SK-N-MC (cell line): ENCODE results near the gene KIFBP.
"Not testable (repeated sequence)": the region's sequence is repeated elsewhere in the genome, so short reads cannot be mapped to it uniquely, and the experiment has no call there.

Source experiments
- DNase-seq: peaks from one replicate; pipeline ENCODE4 v3.0.0-alpha.2; 2011; ENCODE audit warnings: low read depth, low spot score
- H3K27ac ChIP-seq: fragments of 200-600 bp; sonication (generic); 2 replicates; pipeline ENCODE4 v1.5.1; 2016; ENCODE audit warnings: mixed run types
- H3K36me3 ChIP-seq: fragments of 200-600 bp; sonication (generic); 2 replicates; pipeline ENCODE4 v1.6.1; 2017; ENCODE audit warnings: antibody characterized with exemption, low read length, mixed read lengths; ENCODE audit not compliant: insufficient read depth
- H3K4me3 ChIP-seq: fragments of 200-600 bp; sonication (generic); 2 replicates; pipeline ENCODE4 v1.5.1; 2016
- H3K9ac ChIP-seq: fragments of 200-600 bp; sonication (generic); 2 replicates; pipeline ENCODE4 v1.8.0; 2017; ENCODE audit warnings: mixed run types, mixed read lengths; ENCODE audit not compliant: insufficient read length
- H3K9me3 ChIP-seq: fragments of 200-600 bp; sonication (generic); 2 replicates; pipeline ENCODE4 v1.6.1; 2017; ENCODE audit warnings: low read depth, mild to moderate bottlenecking, antibody characterized with exemption, low read length, moderate library complexity, mixed read lengths
- EZH2 ChIP-seq: fragments of 200-600 bp; sonication (generic); IDR thresholded peaks from one replicate; pipeline ENCODE4 v1.6.1; 2017; ENCODE audit warnings: antibody characterized with exemption
- FOXP2 ChIP-seq: optimal IDR thresholded peaks from 2 replicates; pipeline ENCODE3; 2011; ENCODE audit warnings: mild to moderate bottlenecking, moderate library complexity; ENCODE audit not compliant: insufficient read depth; ENCODE audit errors: extremely low read length, control extremely low read depth
- POLR2AphosphoS5 ChIP-seq: IDR thresholded peaks from 2 replicates; pipeline ENCODE4 v1.6.1; 2012; ENCODE audit warnings: mild to moderate bottlenecking, low read depth, low read length, borderline replicate concordance

KIFBP gene

GRCh38 chr10:68957654-68958053 is 30.9 kb upstream of the KIFBP start:
- no peak for TF ChIP-seq POLR2AphosphoS5
- TF ChIP-seq EZH2, result no peak
- no peak for TF ChIP-seq FOXP2
- H3K4me3 ChIP-seq, result peak overlapping the region; percentile 89
- no peak for DNase-seq
- H3K9ac ChIP-seq, result peak overlapping the region; percentile 78
- H3K36me3 ChIP-seq, result peaks cover 33% of the 10 kb centered on the region
- no peaks in the 10 kb centered on the region for H3K9me3 ChIP-seq
- peak overlapping the region; percentile 62 for H3K27ac ChIP-seq

DNA sequence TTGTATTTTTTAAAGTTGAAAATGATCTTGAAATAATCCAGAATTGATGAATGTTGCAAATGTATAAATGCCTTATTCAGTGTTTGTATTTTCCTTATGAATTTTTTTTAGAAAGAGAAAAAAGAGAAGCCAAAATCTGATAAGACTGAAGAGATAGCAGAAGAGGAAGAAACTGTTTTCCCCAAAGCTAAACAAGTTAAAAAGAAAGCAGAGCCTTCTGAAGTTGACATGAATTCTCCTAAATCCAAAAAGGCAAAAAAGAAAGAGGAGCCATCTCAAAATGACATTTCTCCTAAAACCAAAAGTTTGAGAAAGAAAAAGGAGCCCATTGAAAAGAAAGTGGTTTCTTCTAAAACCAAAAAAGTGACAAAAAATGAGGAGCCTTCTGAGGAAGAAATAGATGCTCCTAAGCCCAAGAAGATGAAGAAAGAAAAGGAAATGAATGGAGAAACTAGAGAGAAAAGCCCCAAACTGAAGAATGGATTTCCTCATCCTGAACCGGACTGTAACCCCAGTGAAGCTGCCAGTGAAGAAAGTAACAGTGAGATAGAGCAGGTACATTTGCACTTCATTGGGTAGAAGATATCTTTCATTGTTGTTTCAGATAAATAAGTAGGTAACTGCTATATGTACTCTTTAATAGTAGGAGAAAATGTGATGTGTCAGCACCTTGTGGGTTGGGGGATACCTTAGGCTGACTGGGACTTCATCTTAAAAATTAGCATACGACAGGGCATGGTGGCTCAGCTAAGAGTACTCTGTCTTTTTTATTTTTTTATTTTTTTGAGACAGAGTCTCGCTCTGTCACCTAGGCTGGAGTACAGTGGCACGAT is 28.7 kb upstream of the KIFBP start:
- TF ChIP-seq POLR2AphosphoS5 (no peak), FOXP2 (no peak)
- H3K9ac ChIP-seq, result no peak overlapping the region
- H3K27ac ChIP-seq, result 0 out of 2 replicates have a peak overlapping the region, but pooled peaks have one; percentile 25
- no peaks in the 10 kb centered on the region for H3K9me3 ChIP-seq
- no peak for DNase-seq
- H3K4me3 ChIP-seq, result no peak overlapping the region
- peaks cover 49% of the 10 kb centered on the region for H3K36me3 ChIP-seq

GRCh38 chr10:68963151-68963550 is 25.5 kb upstream of the KIFBP start:
- H3K27ac ChIP-seq, result no peak overlapping the region
- H3K9me3 ChIP-seq, result no peaks in the 10 kb centered on the region
- peaks cover 76% of the 10 kb centered on the region for H3K36me3 ChIP-seq
- H3K9ac ChIP-seq, result no peak overlapping the region
- H3K4me3 ChIP-seq, result no peak overlapping the region
- no peak for TF ChIP-seq EZH2
- no peak for TF ChIP-seq FOXP2
- no peak for TF ChIP-seq POLR2AphosphoS5
- DNase-seq, result no peak

- Histone ChIP-seq H3K9ac (no peak overlapping the region), H3K4me3 (no peak overlapping the region), H3K9me3 (no peaks in the 10 kb centered on the region), H3K36me3 (peaks cover 85% of the 10 kb centered on the region), H3K27ac (no peak overlapping the region)
- TF ChIP-seq POLR2AphosphoS5 (no peak), EZH2 (no peak), FOXP2 (no peak)
- no peak for DNase-seq
These were observed 14.6 kb upstream of the KIFBP start for GRCh38 chr10:68973975-68974374.

- not testable (repeated sequence) for H3K4me3 ChIP-seq, DNase-seq, H3K9ac ChIP-seq, H3K9me3 ChIP-seq, H3K27ac ChIP-seq
- peaks cover 85% of the 10 kb centered on the region for H3K36me3 ChIP-seq
These were observed 12.6 kb upstream of the KIFBP start for GRCh38 chr10:68975936-68976473.

DNA sequence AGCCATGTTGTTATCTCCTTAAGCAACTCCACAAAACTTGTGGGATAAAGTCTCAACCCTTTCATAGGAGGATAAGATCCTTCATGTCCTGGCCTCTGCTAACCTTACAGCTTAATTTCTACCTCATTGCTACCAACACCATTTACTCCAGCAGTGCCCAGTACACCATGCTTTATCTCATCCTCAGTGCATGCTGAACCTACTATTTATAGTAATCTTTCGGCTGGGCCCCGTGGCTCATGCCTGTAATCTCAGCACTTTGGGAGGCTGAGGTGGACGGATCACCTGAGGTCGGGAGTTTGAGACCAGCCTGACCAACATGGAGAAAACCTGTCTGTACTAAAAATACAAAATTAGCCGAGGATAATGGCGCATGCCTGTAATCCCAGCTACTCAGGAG is 8.9 kb upstream of the KIFBP start:
- not testable (repeated sequence) for H3K27ac ChIP-seq, H3K9ac ChIP-seq, H3K4me3 ChIP-seq, H3K9me3 ChIP-seq, DNase-seq
- H3K36me3 ChIP-seq, result peaks cover 80% of the 10 kb centered on the region

- H3K4me3 ChIP-seq, result no peak overlapping the region
- H3K9ac ChIP-seq, result no peak overlapping the region
- no peak for TF ChIP-seq FOXP2
- no peak for TF ChIP-seq EZH2
- TF ChIP-seq POLR2AphosphoS5, result no peak
- no peak for DNase-seq
- H3K27ac ChIP-seq, result no peak overlapping the region
- no peaks in the 10 kb centered on the region for H3K9me3 ChIP-seq
- H3K36me3 ChIP-seq, result peaks cover 77% of the 10 kb centered on the region
These were observed 7.5 kb upstream of the KIFBP start for GRCh38 chr10:68981074-68981473.

DNA sequence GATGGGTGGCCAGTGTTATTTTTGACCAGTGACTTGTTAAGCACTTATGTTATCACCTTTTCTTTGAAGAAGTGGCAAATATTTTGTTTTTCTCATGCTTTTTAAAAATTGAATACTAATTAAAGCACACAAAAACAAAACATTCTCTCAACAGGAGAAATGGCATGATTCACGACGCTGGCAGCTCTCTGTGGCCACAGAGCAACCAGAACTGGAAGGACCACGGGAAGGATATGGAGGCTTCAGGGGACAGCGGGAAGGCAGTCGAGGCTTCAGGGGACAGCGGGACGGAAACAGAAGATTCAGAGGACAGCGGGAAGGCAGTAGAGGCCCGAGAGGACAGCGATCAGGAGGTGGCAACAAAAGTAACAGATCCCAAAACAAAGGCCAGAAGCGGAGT is 6.2 kb upstream of the KIFBP start:
- TF ChIP-seq EZH2 (no peak), FOXP2 (no peak), POLR2AphosphoS5 (no peak)
- H3K36me3 ChIP-seq, result peaks cover 68% of the 10 kb centered on the region
- H3K9me3 ChIP-seq, result no peaks in the 10 kb centered on the region
- no peak for DNase-seq
- no peak overlapping the region for H3K4me3 ChIP-seq
- H3K9ac ChIP-seq, result no peak overlapping the region
- H3K27ac ChIP-seq, result no peak overlapping the region

DNA sequence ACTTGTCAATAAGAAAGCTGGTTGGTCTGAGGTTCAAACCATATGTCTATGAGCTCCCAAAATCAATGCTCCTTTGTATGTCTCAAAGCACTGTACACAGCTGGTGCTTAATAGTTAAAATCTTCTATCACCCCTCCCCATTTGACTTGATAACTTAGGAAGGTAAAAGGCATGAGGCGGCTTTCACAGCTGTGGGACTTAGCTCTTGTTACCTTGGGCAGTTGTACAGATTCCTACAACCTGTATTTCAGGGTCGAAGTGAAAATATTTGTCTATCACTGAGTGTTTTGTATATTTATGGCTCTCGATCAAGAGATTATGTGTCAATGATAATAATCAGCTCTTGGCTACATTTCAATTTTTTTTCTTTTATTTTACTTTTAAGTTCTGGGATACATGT is 992 bp upstream of the KIFBP start:
- H3K9ac ChIP-seq, result no peak overlapping the region
- H3K4me3 ChIP-seq, result no peak overlapping the region
- TF ChIP-seq EZH2, result no peak
- TF ChIP-seq POLR2AphosphoS5, result no peak
- no peak for TF ChIP-seq FOXP2
- H3K36me3 ChIP-seq, result peaks cover 25% of the 10 kb centered on the region
- no peak for DNase-seq
- no peak overlapping the region for H3K27ac ChIP-seq
- no peaks in the 10 kb centered on the region for H3K9me3 ChIP-seq
